ENCODE results near the gene FAM222B.
"Not testable (repeated sequence)": the region's sequence is repeated elsewhere in the genome, so short reads cannot be mapped to it uniquely, and the experiment has no call there.

The FAM222B gene, protein sequence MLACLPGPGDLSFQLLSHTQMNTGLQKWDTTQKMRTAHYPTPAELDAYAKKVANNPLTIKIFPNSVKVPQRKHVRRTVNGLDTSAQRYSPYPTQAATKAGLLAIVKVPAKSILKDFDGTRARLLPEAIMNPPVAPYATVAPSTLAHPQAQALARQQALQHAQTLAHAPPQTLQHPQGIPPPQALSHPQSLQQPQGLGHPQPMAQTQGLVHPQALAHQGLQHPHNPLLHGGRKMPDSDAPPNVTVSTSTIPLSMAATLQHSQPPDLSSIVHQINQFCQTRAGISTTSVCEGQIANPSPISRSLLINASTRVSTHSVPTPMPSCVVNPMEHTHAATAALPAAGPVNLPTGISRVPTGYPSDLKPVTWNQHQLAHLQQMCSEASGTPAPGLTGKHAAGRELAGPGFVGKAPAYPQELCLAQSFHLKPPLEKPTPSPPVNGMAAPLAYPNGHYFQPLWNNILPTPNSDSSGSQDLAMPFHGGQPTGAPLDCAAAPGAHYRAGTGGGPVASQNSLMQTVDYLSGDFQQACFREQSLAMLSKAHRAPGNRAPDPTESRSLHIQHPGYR

DNA sequence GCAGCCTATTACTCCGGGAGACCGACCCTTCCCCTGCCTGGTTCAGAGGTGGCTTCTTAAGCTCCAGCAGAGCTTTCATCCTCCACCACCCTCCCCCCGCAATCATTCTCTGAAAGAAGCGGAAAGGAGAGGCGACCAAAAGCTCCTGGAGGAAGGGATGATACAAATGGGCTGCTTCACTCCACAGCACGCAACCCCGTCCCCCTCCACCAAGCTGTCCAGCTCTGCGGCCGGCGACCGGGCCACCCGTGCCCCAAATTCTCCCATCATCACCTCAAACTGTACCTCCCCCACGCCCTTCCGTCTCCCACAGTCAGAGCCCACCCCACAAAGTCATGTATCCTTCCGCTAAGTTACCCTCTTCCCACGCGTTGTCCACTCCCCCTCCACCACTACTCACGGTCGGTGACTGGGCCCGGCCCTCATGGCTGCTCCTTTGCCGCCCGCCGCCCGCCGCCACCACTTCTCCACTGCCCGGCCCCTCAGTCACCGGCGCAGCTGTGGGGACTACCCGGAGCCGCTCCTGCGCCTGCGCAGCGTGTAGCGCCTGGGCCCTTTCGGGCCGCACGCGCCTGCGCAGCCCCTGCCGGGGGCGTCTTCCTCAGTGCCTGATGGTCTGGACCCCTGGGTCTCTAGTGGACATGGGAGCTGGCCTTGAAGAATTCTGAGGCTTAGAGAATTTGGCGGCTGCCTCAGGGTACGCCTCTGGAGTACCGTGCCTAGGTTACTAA is at the start of gene FAM222B:
Gene FAM222B, minus strand, starts transcription at position 509 of the 731 bp plus-strand sequence. CDS start 76,123 bp downstream, outside the sequence.
- DNase-seq: peak; percentile 80

DNA sequence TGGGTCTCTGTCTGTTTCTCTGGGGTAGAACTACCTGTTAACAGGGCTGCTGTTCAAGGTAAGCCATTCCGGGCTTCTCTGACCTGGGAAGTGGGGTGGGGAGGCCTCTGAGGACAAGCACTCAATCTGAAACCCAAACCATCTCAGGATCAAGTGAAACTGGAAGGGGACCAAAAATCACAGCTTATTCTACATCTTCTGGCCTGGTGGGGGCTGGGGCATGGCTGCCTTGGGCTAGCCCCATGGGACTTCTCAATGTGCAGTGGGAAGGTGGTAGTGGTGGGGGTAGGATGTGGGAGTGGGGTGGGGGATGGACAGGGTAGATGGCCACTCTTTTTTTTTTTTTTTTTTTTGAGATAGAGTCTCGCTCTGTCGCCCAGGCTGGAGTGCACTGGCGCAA is 49.4 kb upstream of the FAM222B start:
- DNase-seq: no peak

DNA sequence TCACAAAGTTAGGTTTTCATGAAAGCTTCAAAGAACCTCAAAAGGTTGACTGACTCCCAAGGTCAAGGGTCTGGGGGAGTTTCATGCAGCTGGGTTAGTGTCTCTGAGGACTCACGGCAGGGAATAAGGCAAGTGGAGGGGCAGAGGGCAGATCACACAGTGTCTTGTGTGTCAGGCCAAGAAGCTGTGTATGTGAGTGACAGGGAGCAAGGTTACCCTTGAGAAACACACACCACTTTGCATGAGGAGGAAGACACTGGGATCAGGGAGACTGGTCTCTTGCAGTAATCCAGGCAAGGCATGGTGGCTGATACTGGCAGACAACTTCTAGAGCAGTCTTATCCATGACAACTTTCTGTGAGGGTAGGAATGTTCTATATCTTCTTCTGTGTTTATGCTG is 48.6 kb upstream of the FAM222B start:
- DNase-seq: no peak

DNA sequence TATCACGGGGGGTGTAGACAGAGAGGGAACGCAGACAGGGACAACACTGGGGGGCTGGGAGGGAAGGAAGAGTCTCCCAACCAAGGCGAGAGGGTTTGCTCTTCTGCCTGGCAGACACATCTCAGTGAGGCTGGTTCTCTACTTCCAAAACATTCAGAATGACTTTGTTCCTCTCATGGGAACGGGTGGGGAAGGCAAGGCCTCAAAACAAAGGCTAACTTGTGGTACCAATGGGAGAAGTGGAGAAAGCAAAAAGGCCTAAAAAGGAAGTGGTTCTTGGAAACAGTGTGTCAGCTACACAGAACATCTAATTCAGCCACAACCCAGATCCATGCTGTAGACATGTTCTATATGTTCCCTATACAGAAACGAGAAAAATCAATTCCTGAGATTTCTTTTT is 47.4 kb upstream of the FAM222B start:
- DNase-seq: no peak

DNA sequence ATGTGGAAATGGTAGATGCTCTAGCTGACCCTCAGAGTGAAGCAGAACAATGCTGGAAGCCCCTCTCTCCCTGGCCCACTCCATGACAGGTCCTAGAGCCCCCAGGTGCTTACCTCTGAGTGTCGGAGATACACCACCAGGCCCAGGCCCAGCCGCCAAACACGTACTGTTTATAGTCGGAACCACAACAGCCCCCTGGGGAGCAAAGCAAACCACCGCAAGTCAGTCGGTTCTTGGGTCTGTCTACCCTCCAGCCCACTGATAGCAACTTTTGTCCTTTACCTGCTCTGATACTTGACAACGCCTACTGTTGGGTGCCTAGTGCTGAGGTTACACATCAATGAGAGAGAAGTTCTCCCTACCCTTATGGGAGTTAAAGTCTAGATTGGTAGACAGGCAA is 46.2 kb upstream of the FAM222B start:
- DNase-seq: no peak

DNA sequence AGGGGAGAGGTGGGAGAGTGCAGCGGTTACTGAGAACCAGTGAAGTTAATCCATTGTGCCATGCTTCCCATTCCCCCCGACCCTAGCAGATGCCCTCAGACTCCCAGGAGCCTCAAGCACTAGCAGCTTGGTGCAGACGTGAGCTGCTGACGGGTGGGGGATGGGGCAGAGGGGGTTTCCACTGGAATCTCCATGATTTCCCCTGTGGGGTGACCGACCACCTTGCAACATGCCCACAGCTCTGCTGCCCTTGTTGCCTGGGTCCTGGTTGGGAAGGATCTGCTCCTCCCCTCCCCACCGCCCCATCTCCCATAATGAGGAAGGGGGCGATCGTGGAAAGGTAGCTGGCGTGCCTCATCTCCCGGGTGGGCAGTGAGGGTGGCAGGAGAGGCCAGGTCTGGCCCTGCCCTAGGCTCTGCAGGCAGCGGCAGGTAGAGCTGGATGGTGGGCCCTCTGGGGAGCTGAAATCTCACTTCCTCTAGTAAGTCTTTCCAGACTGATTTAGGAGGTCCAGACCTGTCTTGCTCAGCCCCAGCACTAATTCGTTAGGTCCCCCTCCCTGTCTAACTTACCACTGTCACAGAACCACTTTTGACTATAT is 45.4 kb upstream of the FAM222B start:
- DNase-seq: no peak

DNA sequence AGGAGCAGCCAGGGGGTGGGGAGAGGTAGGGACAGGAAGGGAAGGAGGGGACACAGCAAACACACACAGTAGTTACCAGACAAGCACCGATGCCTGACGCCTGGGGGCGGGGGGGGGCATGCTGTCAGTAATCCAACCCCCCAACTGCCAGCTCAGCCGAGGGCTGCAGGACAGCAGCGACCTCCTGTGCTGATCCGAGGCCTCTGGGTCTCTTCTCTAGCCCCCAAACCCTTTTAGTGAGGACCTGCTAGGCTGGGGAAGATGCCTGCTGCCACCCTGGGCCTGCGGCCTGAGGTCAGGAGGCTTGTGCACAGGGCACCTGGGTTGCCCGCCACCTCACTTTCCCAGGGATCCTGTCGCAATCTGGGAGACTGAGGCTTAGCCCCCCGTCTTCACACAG is 43.4 kb upstream of the FAM222B start:
- DNase-seq: no peak

DNA sequence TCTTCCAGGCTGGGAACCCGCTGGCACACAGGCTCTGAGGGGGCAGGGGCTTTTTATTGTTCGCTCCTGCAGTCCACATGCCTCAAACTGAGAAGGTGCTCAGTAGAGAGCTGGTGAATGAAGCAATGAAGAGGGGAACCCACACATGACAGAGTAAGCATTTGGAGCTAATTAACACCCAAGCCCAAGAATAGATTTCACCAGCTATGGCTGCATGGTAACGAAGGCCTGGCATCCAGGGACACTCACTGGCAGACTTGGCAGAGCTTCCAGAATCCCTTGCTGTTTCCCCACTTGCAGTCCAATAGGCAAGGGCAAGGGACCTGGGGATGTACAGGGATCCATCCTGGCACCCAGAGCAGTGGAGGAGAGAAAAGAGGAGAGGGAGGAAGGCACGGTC is 42.8 kb upstream of the FAM222B start:
- DNase-seq: no peak

DNA sequence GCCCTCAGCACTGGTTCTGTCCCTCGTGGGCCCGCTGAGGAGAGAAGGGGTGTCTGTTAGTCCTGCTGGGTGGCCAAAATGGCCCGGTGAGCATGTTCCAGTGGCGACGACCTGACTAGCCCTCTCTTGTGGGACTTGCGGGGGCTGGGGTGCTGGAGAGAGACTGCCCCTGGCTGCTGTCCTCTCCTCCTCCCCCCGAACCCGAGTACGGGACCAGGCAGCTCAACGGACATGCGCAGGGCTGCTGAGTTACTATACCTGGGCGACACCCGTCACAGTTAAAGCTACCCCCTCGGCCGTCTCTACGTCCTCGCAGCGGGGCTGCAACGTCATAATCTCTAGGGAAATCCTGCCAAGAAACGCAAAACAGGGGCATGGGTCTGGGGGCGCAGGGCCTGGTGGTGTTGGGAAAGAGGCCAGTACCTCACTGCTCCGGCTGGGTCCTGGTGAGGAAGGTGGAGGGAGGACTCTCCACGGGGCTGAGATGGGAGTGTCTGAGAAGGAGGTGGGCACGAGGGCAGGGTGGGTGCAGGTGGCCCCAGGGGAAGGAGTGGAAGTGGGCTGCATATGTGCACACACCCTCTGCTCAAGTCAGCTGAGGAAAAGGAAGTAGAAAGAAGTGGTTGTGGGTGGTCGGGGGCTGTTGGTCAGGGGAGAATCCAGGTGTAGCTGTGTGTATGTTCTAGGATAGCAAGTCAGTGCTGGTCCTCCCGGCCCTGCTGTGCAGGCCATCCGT is 41.5 kb upstream of the FAM222B start:
- no peak for DNase-seq

DNA sequence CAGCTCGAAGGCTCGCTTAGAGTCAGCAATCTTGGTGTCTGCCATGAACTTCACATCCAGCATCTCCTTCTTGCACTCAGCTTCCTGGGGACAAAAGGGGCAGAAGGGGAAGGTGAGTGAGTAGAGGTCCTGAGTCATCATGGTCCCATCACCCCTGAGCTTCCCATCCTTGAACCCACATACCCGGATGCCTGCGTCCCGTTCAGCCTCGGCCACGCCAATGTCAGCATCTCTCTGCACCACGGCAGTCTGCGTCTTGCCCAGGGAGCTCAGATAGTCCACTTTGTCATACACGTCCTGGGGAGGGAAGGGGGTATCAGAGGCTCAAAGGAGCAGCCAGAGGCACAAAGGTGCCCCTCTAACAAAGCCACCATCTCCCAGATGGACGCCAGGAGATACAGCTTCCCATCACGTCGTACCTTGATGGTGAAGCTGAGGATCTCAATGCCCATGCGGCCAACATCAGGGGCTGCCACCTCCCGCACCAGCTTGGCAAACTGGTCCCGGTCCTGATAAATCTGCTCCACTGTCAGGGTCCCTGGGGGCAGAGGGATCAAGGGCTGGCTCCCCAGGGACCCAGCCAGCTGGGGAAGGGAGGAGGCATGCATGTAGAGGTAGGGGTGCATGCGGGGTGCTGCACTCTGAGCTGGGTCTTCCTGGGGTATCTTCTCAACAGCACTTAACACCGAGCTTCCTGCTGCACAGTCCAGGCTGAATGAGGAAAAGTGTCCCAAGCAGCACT is 39.7 kb upstream of the FAM222B start:
- no peak for DNase-seq

DNA sequence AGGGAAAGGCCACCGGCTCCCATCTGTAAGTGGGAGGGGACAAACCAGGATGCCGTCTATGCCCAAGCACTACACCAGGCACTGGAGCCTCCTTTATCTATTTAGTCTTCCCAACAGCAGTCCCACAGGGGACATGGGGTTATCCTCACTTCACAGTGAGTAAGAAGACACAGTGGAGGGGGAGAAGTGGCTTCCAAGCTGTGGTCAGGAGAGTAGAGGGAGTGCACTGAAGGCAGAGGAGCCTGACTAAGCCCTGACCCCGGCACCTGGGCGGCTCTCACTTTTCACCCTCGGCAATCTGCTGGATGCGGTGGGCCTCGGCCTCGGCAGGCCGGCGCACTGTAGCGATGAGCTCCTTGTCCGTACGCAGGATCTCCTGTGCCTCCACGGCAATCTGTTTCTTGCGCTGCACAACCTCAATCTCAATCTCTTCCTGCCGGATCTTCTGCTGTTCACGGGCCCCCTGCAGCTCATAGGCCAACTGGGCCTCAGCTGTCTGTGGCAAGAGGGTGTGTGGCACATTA is 39.0 kb upstream of the FAM222B start:
- DNase-seq: no peak

DNA sequence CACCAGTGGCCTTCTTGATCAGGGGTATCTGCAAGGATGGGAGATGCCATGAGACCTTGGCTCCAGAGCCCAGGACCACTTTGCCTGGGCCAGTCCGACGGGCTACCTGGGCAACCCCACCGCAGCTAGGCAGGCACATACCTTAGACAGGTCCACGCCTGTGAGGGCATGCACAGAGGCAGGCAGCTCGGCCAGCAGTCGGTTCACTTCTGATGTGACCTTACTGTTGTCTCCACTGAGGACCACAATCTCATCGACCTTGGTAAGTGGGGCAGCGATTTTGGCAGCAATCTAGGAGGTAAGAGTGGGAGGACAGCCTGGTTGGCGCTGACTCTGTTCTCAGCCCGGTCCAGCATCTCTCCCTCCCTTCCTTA is 38.0 kb upstream of the FAM222B start:
- no peak for DNase-seq

DNA sequence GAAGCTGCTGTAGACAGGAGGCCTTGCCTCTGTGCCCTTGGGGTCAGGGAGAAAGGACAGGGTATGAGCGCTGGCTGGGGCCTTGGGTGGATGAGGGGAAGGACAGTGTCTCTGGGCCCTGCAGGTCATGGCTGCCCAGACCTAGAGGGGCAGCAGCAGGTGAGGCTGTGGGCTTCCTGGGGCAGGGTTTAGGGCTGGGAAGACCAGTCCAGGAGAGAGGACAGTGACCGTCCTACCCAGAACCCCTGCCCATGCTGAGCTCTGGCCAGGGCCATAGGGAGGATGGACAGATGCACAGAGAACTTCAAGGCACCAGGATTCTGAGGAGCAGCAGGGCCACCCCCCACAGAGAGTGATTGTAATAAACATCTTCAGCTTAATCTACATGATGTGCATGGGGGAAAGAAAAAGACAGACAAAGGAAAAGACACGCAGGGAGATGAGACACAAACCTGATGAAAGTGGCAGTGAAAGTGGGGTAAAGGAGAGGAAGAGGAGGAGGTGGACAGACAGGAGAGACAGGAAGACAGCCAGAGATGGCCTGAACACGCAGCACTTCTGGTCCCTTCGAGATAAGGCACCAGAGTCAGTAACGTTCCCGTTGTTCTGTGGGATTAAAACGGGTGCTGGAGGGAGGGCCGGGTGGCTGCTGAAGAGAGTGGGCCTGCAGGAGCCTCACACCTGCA is 37.4 kb upstream of the FAM222B start:
- no peak for DNase-seq

DNA sequence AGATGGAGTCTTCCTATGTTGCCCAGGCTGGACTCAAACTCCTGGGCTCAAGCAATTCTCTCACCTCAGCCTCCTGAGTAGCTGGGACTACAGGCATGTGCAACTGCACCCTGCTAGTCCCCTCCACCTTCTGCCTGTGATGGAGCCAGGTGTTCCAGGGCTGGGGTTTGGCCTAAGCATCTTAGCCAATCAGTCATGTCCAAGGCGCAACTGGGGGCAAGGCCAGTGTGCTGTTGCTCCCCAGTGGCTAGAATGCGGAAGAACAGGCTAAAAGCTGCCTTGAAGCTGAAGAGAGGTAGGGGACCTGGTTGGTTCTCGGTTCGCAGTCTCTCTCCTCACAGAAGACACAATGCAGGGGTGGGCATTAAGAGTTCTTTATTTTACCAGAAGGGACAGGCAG is 36.4 kb upstream of the FAM222B start:
- DNase-seq: peak; percentile 47

DNA sequence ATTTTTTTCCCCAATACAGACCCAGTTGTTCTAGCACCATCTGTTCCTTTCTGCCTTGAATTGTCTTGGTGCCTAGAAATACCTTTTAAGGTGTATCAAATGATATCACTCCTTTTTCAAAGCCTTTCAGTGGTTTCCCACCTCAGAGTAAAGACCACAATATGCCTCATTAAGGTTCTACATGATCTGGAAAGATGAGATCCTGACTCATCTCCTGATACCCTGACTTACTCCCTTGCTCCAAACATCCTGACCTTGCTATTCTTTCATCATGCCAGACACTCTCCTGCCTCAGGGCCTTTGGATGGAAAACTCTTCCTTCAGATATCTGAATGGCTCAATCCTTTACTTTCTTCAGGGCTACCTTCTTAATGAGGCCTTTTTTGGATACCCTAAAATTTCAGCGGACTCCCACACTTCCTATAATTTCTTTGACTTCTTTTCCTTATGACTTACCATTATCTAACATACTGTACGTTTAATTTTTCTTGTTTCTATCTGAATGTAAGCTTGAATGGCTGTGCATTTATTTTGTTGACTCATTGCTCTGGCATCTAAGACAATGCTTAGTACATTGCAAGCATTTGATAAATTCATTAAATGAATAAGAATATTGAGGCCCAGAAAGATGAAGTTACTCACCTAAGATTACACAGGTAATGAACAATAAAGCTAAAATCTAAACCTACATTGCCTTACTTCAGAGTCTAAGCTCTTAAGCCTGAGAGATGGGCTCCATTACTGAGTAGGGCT is 35.7 kb upstream of the FAM222B start:
- no peak for DNase-seq

DNA sequence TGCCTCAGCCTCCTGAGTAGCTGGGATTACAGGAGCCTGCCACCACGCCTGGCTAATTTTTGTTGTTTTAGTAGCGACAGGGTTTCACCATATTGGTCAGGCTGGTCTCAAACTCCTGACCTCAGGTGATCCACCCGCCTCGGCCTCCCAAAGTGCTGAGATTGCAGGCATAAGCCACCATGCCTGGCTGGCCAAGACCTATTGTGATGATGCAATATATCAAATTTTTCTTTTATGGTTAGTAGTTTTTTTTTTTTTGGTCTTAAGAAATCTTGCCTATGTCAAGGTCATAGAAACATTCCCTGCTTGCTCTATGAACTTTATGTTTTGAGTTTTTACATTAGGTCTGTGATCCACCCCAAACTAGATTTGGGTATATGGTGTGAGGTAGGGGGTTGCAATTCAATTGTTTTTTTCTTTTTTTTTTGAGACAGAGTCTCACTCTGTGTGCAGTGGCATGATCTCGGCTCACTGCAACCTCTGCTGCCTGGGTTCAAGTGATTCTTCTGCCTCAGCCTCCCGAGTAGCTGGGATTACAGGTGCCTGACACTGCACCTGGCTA is 34.6 kb upstream of the FAM222B start:
- not testable (repeated sequence) for DNase-seq

DNA sequence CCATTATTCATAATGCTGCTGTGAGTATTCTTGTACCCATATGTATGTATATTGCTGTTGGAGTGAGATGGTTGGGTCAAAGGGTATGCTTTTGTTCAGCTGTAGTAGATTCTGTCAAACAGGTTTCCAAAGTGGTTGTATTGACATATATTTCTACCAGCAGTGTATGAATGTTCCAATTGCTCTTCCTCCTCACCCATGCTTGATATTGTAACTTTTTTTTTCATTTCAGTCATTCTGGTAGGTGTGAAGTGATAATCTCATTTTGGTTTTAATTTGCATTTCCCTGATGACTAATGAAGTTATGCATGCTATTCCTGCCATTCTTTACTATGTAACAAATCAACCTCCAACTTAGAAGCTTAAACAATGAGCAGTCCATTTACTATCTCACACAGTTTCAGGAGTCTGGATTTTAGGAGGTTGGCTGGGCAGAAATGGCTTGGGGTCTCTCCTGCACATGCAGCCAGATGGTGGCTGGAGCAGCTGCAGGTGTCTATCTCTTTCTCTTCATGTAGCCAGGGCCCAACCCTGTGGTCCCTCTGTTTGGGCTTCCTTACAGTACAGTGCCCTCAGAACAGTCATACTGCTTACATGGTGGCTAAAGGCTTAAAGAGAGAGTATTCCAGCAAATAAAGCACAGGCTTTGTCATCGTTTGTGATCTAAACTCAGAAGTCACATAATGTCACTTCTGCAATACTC is 33.4 kb upstream of the FAM222B start:
- no peak for DNase-seq

DNA sequence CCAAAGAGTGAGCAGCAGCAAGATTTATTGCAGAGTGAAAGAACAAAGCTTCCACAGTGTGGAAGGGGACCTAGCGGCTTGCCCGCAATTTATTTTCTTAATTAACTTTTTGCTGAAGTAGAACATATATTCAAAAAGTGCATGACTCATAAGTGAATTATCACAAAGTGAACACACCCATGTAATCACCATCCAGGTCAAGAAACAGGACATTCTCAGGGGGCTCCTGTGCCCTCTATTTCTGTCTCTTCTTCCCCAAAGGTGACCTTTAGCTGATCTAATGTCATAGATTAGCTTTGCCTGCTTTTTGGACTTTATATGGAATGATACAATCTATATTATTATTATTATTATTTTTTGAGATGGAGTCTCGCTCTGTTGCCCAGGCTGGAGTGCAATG is 32.2 kb upstream of the FAM222B start:
- no peak for DNase-seq

DNA sequence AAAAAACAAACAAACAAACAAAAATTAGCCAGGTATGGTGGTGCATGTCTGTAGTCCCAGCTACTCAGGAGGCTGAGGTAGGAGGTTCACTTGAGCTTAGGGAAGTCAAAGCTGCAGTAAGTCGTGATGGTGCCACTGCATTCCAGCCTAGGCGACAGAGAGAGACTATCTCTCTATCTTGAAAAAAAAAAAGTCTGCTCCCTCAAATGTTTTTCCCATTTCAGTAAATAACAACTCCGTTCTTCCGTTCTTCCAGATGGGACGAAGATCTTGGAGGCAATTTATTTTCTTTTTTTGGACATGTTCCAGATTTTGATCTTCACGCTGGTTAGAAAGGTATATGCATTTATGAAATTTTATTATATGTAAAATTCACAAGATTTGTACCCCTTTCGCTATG is 31.2 kb upstream of the FAM222B start:
- DNase-seq: no peak

All from HCEC 1CT (cell line).